Thoracic aorta (tissue), 2 donors: Measurements from ENCODE around the gene TBC1D8. TPM values are rescaled to one million over a fixed set of nuclear protein-coding genes. Genes with fewer than 3 reads are reported as not detected.

Experiments
- ATAC-seq: fragments of 150-250 bp; one replicate; pipeline ENCODE4 v1.8.0; 2017; ENCODE audit warnings: low read depth; ENCODE audit not compliant: insufficient number of reproducible peaks, low FRiP score
- DNase-seq: peaks from one replicate; pipeline ENCODE4 v3.0.0-alpha.2; 2020; ENCODE audit warnings: low spot score
- H3K27ac ChIP-seq, 2 donors: fragments of 200-600 bp; sonication (generic); 1 replicate in 1 of 2; 2 replicates in 1 of 2; pipeline ENCODE4 v1.5.1; 2016; ENCODE audit warnings: mild to moderate bottlenecking in 2 of 2, moderate library complexity in 2 of 2
- H3K27me3 ChIP-seq: fragments of 200-600 bp; sonication (generic); replicated peaks from 2 replicates; pipeline ENCODE4 v1.6.0; 2016; ENCODE audit warnings: mild to moderate bottlenecking; ENCODE audit not compliant: insufficient read depth
- H3K36me3 ChIP-seq: fragments of 200-600 bp; sonication (generic); one replicate; pipeline ENCODE4 v1.5.1; 2016
- H3K4me1 ChIP-seq, 2 donors: fragments of 200-600 bp; sonication (generic); 1 replicate in 1 of 2; 2 replicates in 1 of 2; pipeline versions ENCODE4 v1.5.1 to v1.6.0; 2016; ENCODE audit warnings: low read depth in 2 of 2, mild to moderate bottlenecking in 1 of 2; ENCODE audit not compliant: control insufficient read depth in 1 of 2
- H3K4me3 ChIP-seq: fragments of 200-600 bp; sonication (generic); 2 replicates; pipeline ENCODE4 v1.5.1; 2016; ENCODE audit warnings: mild to moderate bottlenecking
- H3K9me3 ChIP-seq: fragments of 200-600 bp; sonication (generic); 2 replicates; pipeline ENCODE4 v1.5.1; 2016
- total RNA-seq, 2 donors: library from RNA; depleted of rRNA; stranded (reverse); fragments of >200 nt; gene quantifications; one replicate each; pipeline versions ENCODE4 v1.1.0 to v1.2.3, GENCODE V29; 2016
- TF ChIP-seq, protein P1 (sequence below): fragments of 200-600 bp; sonication (generic); IDR thresholded peaks from one replicate; pipeline ENCODE4 v1.5.1; 2019; ENCODE audit warnings: antibody characterized with exemption

TBC1D8 gene
- total RNA-seq, 2 donors from 2014 or later: 47.4 to 62.0 TPM

DNA sequence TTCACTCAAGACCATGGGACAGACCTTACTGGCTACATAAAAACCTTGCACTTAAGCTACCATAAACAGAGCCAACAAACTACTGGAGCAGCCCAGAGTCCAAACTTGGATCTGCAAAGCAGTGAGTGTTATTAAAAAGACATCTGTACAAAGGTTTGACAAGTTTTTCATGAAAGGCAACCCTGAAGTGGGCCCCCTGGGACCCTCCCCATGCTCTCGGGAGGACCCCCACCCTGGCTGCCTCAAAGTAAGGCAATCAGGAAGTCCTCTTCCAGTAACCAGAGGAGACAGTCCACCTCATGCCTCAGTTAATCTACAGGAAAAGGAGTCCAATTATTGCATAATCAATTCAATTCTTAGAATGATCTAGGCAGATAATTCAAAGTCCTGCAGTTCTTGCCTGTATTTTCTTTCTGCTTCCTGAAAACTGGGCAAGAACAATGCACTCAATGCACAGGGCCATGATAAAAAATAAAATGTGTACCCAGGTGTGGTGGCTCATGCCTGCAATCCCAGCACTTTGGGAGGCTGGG lies 69.7 kb downstream of the TBC1D8 start:
- ATAC-seq (no peak), DNase-seq (no peak)
- no peaks in the 10 kb centered on the region for H3K9me3 ChIP-seq
- H3K27ac ChIP-seq: no peak overlapping the region
- H3K36me3 ChIP-seq: no peaks in the 10 kb centered on the region
- no peak overlapping the region for H3K4me3 ChIP-seq
- H3K27me3 ChIP-seq: no peaks in the 10 kb centered on the region
- no peaks in the 10 kb centered on the region for H3K4me1 ChIP-seq
- TF ChIP-seq, protein P1, sequence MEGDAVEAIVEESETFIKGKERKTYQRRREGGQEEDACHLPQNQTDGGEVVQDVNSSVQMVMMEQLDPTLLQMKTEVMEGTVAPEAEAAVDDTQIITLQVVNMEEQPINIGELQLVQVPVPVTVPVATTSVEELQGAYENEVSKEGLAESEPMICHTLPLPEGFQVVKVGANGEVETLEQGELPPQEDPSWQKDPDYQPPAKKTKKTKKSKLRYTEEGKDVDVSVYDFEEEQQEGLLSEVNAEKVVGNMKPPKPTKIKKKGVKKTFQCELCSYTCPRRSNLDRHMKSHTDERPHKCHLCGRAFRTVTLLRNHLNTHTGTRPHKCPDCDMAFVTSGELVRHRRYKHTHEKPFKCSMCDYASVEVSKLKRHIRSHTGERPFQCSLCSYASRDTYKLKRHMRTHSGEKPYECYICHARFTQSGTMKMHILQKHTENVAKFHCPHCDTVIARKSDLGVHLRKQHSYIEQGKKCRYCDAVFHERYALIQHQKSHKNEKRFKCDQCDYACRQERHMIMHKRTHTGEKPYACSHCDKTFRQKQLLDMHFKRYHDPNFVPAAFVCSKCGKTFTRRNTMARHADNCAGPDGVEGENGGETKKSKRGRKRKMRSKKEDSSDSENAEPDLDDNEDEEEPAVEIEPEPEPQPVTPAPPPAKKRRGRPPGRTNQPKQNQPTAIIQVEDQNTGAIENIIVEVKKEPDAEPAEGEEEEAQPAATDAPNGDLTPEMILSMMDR: no peak

DNA sequence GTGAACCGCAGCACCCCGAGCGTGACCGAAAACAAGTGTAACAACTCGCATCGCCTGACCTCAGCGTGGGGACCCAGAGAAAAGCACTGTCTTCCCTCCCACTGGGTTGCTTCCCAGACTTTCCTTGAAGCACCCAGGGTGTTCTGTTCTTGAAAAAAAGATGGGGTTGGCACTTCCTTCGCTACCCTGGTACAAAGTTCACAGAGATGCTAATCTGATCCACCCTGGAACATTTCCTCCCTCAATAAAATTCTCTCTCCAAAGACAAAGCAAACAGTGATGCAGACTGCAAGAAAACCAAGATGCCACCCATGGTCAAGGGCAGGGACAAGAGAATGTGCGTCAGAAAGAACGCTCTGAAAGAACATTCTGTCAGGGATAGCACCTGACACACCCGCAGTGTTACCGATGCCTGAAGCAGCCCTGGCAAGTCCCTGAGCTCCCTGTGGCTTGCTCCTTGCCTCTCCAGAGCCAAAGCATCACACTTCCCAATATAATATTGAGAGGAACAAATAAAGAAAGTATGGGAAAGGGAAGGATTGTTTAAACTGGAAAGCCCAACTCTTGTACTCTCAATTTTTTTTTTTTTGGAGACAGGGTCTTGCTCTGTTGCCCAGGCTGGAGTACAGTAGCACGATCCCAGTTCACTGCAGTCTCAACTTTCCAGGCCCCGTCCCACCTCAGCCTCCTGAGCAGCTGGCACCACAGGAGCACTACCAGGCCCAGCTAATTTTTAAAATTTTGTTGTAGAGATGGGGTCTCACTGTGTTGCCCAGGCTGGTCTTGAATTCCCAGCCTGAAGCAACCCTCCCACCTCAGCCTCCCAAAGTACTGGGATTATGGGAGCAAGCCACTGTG lies 70.7 kb downstream of the TBC1D8 start:
- Histone ChIP-seq H3K9me3 (no peaks in the 10 kb centered on the region), H3K27ac (no peak overlapping the region), H3K36me3 (no peaks in the 10 kb centered on the region), H3K4me3 (no peak overlapping the region), H3K4me1 (no peaks in the 10 kb centered on the region), H3K27me3 (no peaks in the 10 kb centered on the region)
- no peak for DNase-seq
- TF ChIP-seq, protein P1: no peak
- ATAC-seq: no peak

DNA sequence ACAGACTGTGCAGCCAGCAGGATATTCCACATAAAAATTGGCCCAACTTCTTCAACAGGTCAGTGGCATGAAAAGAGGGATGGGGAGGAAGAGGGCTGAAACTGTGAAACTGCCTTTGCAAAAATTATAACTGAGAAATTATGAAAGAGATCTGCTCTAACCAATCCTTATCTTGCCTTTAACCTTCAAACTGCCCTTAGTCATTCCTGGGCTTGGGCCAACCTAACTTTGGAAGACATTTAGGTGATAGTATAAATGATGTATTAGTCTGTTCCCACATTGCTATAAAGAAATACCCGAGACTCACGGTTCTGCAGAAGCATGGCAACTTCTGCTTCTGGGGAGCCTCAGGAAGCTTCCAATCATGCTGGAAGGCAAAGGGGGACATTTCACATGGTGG lies 74.6 kb downstream of the TBC1D8 start:
- TF ChIP-seq, protein P1: no peak
- ATAC-seq: no peak
- H3K27ac ChIP-seq: no peak overlapping the region

DNA sequence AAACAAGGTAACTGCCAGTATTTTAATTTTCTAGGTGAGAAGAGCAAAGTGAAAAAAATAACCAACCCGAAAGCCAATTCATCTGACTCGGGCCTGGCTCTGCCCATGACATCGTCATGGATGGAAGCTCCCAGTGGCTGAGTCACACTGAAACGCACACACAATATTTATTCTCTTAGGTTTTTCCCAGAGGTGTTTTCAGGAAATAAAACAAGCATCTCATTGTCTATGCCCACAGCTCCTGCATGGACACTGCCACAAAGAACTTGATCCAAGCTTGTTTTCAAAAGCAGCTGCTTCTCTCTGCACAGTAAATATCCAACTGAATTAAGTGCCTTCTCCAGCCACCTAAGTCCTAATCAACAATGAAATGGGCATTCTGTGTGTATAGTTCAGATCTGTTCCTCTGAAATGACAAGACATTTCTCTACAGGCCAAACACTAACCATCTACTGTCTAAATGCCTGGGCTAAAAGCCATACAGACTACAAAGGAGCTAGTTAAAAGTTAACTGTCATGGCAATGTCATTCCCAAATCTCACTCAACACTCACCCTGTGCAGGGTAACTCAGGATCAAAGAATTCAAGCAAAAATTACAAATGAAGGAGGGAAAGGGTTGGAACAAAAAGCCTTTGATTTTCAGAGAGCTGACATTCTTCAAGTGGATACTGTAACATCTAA lies 86.2 kb downstream of the TBC1D8 start:
- DNase-seq: no peak
- ATAC-seq: no peak
- no peak overlapping the region for H3K27ac ChIP-seq
- TF ChIP-seq, protein P1: no peak
- no peak overlapping the region for H3K4me3 ChIP-seq
- no peaks in the 10 kb centered on the region for H3K9me3 ChIP-seq
- peaks cover 6 to 14% of the 10 kb centered on the region in 2 donors for H3K4me1 ChIP-seq
- no peaks in the 10 kb centered on the region for H3K36me3 ChIP-seq
- no peaks in the 10 kb centered on the region for H3K27me3 ChIP-seq

More for the DNA sequence above, 74.6 kb downstream of the TBC1D8 start:
- H3K4me1 ChIP-seq: no peaks in the 10 kb centered on the region
- no peaks in the 10 kb centered on the region for H3K36me3 ChIP-seq
- H3K27me3 ChIP-seq: no peaks in the 10 kb centered on the region
- no peak overlapping the region for H3K4me3 ChIP-seq
- no peaks in the 10 kb centered on the region for H3K9me3 ChIP-seq
- DNase-seq: no peak

DNA sequence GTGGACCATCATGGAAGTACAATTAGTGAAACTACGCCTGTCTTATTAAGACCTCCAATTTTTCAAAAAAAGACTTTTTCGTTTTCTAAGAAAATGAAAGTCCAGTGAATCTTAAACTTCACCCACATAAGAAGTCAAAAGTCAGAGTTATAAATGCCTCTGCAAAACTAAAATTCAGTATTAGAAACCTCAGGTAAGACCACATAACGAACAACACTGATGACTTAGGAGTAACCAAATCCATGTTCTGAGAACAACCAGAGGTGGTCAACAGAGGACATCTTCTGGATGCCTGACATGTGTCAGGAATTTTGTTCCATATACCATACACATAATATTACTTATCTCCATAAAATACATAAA lies 86.7 kb downstream of the TBC1D8 start:
- Histone ChIP-seq H3K27me3 (no peaks in the 10 kb centered on the region), H3K9me3 (no peaks in the 10 kb centered on the region), H3K36me3 (no peaks in the 10 kb centered on the region), H3K27ac (no peak overlapping the region), H3K4me1 (peaks cover 6 to 14% of the 10 kb centered on the region in 2 donors), H3K4me3 (no peak overlapping the region)
- DNase-seq (no peak), ATAC-seq (no peak)
- TF ChIP-seq, protein P1: no peak
